Ectodermal cell (in vitro differentiated cells): Measurements from ENCODE around the gene CHAT.

Experiments
- H3K27ac ChIP-seq: 2 replicates; pipeline ENCODE4 v1.7.0; 2013; ENCODE audit warnings: mild to moderate bottlenecking, low read depth, low read length; ENCODE audit not compliant: insufficient read depth, poor library complexity, severe bottlenecking
- H3K27me3 ChIP-seq: 2 replicates; pipeline ENCODE4 v1.7.0; 2013; ENCODE audit warnings: mild to moderate bottlenecking, low read length; ENCODE audit not compliant: insufficient read depth, control insufficient read depth, poor library complexity, severe bottlenecking
- H3K36me3 ChIP-seq: one replicate; pipeline ENCODE4 v1.7.0; 2013; ENCODE audit warnings: low read length; ENCODE audit not compliant: control insufficient read depth, insufficient read depth
- H3K4me1 ChIP-seq: one replicate; pipeline ENCODE4 v1.7.0; 2013; ENCODE audit warnings: low read length; ENCODE audit not compliant: control insufficient read depth, insufficient read depth
- H3K4me3 ChIP-seq: 2 replicates; pipeline ENCODE4 v1.7.0; 2013; ENCODE audit warnings: low read depth, low read length, control low read depth; ENCODE audit not compliant: insufficient read depth
- H3K9me3 ChIP-seq: 2 replicates; pipeline ENCODE4 v1.7.0; 2013; ENCODE audit warnings: mild to moderate bottlenecking, low read length, moderate library complexity; ENCODE audit not compliant: control insufficient read depth
- WGBS, 2 experiments: methylation state at CpG; one replicate each; pipeline ENCODE4 v1.1.7; 2013; ENCODE audit warnings: missing lambda C conversion rate in 2 of 2; 5-methylcytosine and 5-hydroxymethylcytosine counted together

The CHAT gene

GRCh38 chr10:49653273-49653929 lies 39.6 kb downstream of the CHAT start:
- H3K4me3 ChIP-seq: no peak overlapping the region
- H3K27me3 ChIP-seq: no peaks in the 10 kb centered on the region
- no peak overlapping the region for H3K27ac ChIP-seq
- no peaks in the 10 kb centered on the region for H3K4me1 ChIP-seq
- H3K9me3 ChIP-seq: no peaks in the 10 kb centered on the region
- 92 to 93% methylated on average over 11 of the region's 11 CpGs for WGBS, 2 experiments
- H3K36me3 ChIP-seq: no peaks in the 10 kb centered on the region

GRCh38 chr10:49654036-49654693 lies 40.3 kb downstream of the CHAT start:
- WGBS, 2 experiments: 76 to 83% methylated on average over 5 of the region's 5 CpGs
- H3K27ac ChIP-seq: no peak overlapping the region
- H3K4me1 ChIP-seq: no peaks in the 10 kb centered on the region
- H3K4me3 ChIP-seq: no peak overlapping the region
- H3K36me3 ChIP-seq: no peaks in the 10 kb centered on the region
- H3K9me3 ChIP-seq: no peaks in the 10 kb centered on the region
- no peaks in the 10 kb centered on the region for H3K27me3 ChIP-seq

- no peak overlapping the region for H3K27ac ChIP-seq
- 94 to 95% methylated on average over 18 of the region's 18 CpGs for WGBS, 2 experiments
- H3K36me3 ChIP-seq: no peaks in the 10 kb centered on the region
- no peaks in the 10 kb centered on the region for H3K9me3 ChIP-seq
- no peaks in the 10 kb centered on the region for H3K27me3 ChIP-seq
- no peak overlapping the region for H3K4me3 ChIP-seq
- H3K4me1 ChIP-seq: no peaks in the 10 kb centered on the region
Observed at GRCh38 chr10:49655099-49655498, 41.3 kb downstream of the CHAT start.

GRCh38 chr10:49656845-49657493 lies 43.1 kb downstream of the CHAT start:
- WGBS, 2 experiments: 93 to 95% methylated on average over 9 of the region's 9 CpGs
- no peaks in the 10 kb centered on the region for H3K9me3 ChIP-seq
- no peaks in the 10 kb centered on the region for H3K4me1 ChIP-seq
- no peak overlapping the region for H3K27ac ChIP-seq
- H3K27me3 ChIP-seq: no peaks in the 10 kb centered on the region
- H3K4me3 ChIP-seq: no peak overlapping the region
- H3K36me3 ChIP-seq: no peaks in the 10 kb centered on the region

- no peaks in the 10 kb centered on the region for H3K27me3 ChIP-seq
- H3K4me1 ChIP-seq: no peaks in the 10 kb centered on the region
- no peak overlapping the region for H3K27ac ChIP-seq
- H3K4me3 ChIP-seq: no peak overlapping the region
- no peaks in the 10 kb centered on the region for H3K9me3 ChIP-seq
- no peaks in the 10 kb centered on the region for H3K36me3 ChIP-seq
- WGBS, 2 experiments: no CpG with 5 or more reads among the region's 1 CpG
Observed at GRCh38 chr10:49657606-49658005, 43.8 kb downstream of the CHAT start.

GRCh38 chr10:49661140-49661856 lies 47.5 kb downstream of the CHAT start:
- Histone ChIP-seq H3K4me1 (no peaks in the 10 kb centered on the region), H3K27ac (no peak overlapping the region), H3K36me3 (no peaks in the 10 kb centered on the region), H3K4me3 (no peak overlapping the region), H3K27me3 (no peaks in the 10 kb centered on the region), H3K9me3 (no peaks in the 10 kb centered on the region)
- 49 to 52% methylated on average over 8 of the region's 8 CpGs for WGBS, 2 experiments

- no peak overlapping the region for H3K27ac ChIP-seq
- WGBS, 2 experiments: 87 to 88% methylated on average over 15 of the region's 15 CpGs
- no peaks in the 10 kb centered on the region for H3K9me3 ChIP-seq
- H3K4me3 ChIP-seq: no peak overlapping the region
- H3K27me3 ChIP-seq: no peaks in the 10 kb centered on the region
- no peaks in the 10 kb centered on the region for H3K4me1 ChIP-seq
- H3K36me3 ChIP-seq: no peaks in the 10 kb centered on the region
Observed at GRCh38 chr10:49662169-49662830, 48.5 kb downstream of the CHAT start.

- Histone ChIP-seq H3K4me3 (no peak overlapping the region), H3K27ac (no peak overlapping the region), H3K36me3 (no peaks in the 10 kb centered on the region), H3K27me3 (no peaks in the 10 kb centered on the region), H3K9me3 (no peaks in the 10 kb centered on the region), H3K4me1 (no peaks in the 10 kb centered on the region)
- 89 to 91% methylated on average over 6 of the region's 6 CpGs for WGBS, 2 experiments
Observed at GRCh38 chr10:49663596-49663995, 49.8 kb downstream of the CHAT start.

GRCh38 chr10:49664006-49664841 lies 50.4 kb downstream of the CHAT start:
- no peak overlapping the region for H3K27ac ChIP-seq
- WGBS, 2 experiments: 89 to 92% methylated on average over 7 of the region's 7 CpGs
- no peaks in the 10 kb centered on the region for H3K4me1 ChIP-seq
- no peaks in the 10 kb centered on the region for H3K36me3 ChIP-seq
- no peak overlapping the region for H3K4me3 ChIP-seq
- H3K27me3 ChIP-seq: no peaks in the 10 kb centered on the region
- H3K9me3 ChIP-seq: no peaks in the 10 kb centered on the region
